Pons (tissue), 1 donor: ENCODE data around the gene ANKRD11.

Experiments used
- DNase-seq: peaks from one replicate; pipeline ENCODE4 v3.0.0-alpha.2; 2016; ENCODE audit warnings: low spot score

ANKRD11 gene

DNA sequence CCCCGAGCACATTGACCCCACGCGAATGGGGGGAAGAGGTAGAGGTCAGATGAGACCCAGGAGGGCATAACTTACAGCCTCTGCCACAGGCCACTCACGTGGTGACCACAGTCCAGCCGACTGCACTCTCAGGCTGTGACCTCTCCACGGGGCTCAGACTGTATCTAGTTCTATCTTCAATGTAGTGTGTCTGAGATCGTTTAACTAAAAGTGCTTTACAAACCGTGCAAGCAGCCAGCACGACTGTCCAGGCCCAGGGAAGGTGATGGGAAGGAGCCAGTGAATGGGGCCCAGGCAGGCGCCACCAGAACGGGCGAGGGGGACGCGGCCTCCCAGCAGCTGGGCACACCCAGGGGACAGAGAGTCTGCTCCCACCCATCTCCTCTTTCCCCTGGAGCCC is 108.6 kb downstream of the ANKRD11 start:
- DNase-seq, result no peak

DNA sequence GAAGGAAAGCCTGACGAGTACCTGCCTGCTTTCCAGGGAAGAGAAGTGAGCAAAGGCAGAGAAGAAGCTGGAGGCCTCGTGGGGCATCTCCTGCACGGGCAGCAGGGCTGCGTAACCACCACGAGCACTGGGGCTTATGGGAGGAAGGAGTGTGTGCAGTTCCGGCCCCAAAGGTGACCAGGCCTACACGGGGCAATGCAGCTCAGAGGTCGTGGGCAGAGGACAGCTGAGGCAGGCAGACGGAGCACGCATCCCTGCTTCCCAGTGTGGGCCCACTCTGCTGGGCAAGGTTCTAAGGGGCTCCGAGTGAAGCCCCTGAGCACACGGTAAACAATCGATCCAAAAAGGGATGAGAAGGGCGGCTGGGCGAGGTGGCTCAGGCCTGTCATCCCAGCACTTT is 109.7 kb downstream of the ANKRD11 start:
- DNase-seq, result no peak

DNA sequence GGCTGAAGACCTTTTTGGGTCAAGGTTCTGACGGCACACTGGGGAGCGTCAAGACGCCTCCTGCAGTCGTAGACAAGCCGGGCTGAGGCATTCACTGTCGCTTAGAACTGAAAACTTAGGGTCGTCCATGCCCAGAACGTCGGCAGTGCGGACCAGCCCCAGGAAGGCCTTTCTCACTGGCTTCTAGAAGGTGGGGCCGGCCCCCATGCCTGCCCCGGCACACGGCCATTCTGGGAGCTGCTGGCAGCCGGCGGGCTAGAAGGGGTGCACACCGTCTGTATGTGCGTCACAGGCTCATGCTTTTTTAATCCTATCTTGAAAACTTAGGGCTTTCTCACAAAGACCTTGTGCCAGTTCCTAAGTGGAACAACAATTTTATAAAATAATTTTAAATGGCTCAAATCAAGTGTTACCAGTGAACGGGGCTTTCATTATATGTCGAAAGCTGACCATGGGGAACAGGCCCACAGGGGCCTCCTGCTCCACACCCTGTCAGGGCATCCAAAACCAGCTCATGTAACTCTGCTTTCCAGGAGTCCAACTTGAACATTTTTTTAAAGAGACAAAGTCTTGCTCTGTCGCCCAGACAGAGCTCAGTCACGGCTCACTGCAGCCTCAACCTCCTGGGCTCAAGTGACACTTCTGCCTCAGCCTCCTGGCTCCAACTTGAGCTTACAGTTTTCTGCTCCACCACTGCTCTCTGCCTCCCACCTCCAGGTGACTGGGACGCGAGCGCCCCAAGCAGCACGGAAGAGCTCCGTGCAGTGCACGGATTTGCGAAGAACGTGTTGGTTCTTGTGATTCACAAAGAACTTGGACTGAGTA is 111.2 kb downstream of the ANKRD11 start:
- DNase-seq, result no peak

DNA sequence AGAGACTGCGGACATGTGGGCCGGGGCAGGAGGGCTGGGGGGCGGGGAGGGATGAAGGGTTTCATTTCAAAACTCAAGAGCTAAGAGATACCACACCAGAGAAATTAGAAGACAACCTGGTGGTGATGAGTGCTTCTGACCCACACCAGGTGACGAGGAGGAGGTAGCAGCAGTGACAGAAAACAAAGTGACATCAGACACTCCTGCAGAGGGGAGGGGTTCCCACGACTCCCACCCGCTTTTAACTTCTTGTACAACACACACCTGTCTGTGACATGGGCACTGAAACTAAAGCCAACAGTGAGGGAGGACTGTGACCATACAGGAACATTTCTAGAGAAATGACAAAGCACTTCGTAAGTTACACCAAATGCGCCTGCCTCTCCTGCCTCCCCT is 112.9 kb downstream of the ANKRD11 start:
- DNase-seq, result no peak

DNA sequence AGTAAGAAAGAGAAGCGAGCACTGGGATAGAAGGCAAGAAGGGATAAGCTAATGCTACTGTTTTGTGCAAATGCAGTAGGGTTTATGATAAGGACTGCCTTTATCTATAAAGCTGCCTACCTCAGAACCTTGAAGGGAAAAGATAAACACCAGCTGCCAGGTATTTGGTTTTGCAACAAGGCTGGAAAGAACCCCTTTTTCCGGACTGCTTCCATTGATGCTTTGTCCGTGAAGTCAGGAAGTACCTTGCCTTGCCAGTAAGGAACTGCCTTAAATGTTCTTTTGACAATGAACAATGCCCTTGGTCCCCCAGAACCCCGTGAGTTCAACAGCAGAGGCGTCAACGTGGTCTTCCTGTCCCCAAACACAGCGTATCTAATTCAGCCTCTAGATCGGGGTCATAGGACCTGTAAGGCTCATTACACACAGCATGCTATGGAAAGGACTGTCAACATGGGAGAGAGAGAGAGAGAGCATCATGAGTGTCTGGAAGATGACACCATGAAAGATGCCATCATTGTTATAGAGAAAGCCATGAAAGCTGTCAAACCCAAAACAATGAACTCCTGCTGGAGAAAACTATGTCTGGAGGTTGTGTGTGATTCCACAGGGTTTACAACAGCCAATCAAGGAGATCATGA is 113.4 kb downstream of the ANKRD11 start:
- DNase-seq, result no peak

DNA sequence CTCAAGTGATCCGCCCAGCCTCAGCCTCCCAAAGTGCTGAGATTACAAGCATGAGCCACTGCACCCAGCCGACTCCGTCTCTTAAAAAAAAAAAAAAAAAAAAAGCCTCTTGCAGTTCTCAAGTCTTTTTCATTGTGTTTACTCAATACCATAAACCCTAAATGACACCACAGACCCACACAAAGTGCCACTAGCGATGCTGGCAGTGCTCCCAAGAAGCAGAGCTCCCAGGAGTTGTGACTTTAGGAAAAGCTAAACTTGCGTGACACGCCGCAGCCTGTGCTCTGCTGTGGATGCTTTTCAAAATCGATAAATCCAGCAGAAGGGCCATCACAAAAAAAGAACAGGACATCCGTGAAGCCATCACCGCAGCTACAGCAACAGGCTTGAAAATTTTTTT is 114.7 kb downstream of the ANKRD11 start:
- DNase-seq, result no peak

DNA sequence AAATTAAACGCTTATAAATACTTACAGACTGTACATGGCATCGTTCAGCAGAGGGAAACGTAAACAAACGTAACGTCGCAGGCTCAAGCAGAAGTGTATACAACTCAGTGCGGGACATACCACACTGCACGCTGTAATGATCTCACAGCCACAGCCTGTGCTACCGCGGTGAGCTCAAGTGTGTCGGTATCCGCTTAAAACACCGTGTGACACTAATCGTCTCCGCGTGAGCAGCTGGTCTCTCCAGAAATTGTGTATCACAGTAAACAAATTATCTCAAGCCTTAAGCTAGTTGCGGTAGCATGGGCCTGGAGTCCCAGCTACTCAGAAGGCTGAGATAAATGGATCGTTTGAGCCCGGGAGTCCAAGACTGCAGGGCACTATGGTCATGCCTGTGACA is 115.3 kb downstream of the ANKRD11 start:
- no peak for DNase-seq

DNA sequence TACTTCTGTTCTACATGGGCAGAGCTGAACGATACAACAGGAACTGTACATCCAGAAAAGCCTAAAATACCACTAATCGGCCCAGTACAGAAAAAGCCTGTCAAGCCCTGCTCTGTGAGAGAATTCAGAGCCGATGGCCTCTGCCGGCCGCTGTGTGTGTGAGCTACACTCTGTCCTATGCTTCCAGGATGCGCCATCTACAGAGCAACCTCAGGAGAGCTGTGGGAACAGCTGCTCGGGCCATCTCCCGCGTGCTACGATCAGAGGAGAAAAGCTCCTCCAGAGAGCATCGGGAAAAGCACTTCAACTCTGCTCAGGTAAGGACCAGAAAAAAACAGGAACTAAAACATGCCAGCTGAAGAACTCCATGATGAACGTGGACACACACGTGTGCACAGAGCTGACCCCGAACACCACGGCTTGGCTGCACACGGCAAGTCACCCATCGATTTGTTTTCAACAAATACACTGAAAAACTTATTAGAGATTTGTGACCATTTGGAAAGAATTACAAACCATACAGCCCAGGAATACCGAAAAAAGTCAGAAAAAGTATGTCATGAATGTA is 115.9 kb downstream of the ANKRD11 start:
- peak; percentile 85 for DNase-seq

DNA sequence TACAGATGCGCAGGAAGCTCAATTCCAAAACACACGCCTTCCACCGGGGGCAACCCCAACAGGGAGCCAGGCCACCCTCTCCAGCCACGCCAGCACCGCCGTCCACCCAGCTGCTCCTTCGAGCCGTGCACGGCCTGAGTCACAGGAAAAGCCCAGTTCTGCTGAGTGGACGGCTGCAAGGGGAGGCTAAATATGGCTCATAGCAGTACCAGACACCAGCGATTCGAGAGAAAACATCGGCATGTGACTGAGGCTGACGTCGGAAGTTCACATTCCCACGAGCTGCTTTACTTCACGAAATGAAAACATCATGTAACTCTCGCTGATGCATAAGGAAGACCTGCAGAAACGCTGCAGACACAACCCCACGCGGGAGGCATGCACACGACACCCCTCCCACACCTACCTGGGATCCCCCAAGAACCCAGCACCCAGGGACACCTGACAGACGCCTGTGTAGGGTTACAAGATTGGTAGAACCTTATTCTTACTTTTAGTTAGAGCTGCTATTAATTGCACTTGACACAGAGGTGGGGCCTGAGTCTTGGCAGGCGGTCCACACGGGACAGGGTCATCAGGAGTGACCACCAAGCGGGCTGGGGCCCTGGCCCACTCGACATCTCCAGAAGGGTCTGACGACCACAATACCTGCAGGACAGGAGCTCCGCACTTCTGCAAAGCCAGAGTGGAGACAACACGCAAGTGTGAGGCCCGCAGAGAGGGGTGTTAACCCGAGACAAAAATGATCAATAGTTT is 116.8 kb downstream of the ANKRD11 start:
- DNase-seq, result peak; percentile 77

DNA sequence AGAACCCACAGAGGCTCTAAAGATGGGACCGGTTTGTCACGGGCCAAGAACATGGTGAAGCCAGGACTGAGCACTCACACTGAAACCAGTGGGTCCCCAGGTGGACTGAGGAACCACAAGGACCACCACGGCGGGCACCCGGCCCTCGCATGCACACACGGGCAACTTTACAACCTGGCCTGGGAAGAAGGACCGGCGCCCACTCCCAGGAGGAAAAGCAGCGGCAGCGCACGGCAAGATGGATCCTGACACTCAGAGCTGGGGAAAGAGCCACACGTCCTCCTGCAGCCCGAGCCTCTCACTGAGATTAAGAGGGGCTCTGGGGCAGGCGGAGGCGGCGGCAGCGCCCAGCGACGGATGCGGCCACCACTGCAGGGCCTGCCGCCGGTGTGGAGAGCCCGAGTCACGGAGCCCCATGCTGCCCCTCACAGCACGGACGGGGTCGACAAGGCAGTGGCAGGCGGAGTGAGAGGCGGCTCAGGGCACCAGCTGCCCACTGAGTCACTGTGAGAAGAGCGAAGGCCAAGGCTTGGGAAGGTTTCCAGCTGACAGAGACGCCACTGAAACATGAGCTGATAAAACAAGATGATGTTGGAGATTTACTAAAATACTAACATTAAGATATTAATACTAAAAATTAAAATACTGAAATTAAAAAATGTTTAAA is 118.3 kb downstream of the ANKRD11 start:
- DNase-seq, result no peak

DNA sequence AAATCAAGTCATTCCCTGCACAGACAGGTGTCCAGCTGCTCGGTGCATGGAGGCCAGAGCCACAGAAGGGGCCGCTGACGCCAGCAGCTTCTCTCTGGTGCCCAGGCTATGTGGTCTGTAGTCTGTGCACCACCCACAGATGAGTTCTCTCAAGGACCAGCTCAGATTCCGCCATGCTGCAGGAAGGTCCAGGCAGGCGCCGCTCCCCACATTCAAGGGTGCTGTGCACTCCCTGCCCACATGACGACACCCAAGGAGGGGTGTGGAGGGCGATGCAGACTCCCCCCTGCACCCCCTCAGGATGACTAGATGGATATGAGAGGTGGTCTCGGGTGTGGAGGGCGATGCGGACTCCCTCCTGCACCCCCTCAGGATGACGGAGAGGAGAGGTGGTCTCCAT is 119.0 kb downstream of the ANKRD11 start:
- no peak for DNase-seq

DNA sequence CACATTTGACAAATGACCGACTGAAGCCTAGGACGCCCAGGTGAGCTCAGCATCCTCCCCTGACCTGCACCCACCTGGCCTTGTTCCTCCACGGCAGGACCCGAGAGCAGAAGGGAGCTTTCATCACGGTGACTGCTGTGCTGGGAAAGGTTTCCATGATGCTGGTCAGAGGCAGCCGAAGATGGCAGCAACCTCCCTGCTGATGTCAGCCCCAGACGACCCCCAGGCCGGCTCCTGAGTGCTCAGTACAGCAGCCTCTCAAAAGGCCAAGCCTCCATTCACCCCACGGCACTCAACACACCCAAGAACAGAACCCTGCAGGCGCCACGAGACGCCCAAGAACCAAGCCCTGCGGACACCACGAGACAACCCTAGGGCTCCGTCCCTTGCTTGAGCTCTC is 119.8 kb downstream of the ANKRD11 start:
- no peak for DNase-seq

DNA sequence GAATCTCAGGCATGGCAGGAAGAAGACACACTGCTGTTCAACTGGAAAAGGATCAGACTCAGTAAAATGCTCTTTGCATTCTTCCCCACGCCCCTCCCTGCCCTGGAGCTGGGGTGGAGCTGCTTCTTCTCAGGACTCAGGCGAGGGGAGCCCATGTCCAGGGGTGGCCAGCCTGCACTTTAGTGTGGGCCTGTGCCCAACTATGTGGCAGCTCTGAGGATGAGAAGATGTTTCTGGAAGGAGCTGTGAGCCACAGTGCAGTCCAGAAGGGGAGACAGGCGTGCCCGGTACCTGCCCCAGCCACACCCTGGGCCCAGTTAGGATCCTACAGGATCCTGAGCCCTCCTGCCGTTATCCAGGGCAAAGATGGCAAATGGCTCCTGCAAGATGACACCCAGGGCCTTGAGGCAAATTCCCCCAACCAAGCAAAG is 120.3 kb downstream of the ANKRD11 start:
- DNase-seq, result no peak

DNA sequence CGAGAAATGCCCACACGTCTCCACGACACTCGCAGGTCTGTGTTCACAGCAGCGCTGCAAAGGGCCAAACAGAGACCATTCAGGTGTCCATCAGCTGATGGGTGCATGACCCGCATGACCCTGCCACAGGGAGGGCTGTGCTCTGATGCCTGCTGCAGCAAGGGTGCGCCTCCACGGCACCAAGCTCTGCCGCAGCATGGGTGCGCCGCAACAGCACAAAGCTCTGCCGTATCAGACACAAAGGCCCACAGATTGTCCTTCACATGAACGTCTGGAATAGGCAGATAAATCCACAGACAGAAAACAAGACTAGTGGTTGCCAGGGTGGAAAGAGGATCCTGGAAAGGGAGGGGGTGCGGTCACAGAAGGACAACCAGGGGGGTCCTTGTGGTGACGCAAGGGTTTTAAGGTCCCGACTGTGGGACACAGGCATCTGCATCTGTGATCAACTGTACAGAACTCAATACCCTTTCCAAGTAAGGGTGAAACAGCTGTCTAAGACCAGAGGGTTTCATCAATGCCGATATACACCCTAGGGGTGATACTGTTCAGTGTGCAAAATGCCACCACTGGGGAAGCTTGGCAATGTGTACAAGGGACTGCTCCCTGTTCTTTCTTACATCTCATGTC is 121.0 kb downstream of the ANKRD11 start:
- DNase-seq, result peak; percentile 57

DNA sequence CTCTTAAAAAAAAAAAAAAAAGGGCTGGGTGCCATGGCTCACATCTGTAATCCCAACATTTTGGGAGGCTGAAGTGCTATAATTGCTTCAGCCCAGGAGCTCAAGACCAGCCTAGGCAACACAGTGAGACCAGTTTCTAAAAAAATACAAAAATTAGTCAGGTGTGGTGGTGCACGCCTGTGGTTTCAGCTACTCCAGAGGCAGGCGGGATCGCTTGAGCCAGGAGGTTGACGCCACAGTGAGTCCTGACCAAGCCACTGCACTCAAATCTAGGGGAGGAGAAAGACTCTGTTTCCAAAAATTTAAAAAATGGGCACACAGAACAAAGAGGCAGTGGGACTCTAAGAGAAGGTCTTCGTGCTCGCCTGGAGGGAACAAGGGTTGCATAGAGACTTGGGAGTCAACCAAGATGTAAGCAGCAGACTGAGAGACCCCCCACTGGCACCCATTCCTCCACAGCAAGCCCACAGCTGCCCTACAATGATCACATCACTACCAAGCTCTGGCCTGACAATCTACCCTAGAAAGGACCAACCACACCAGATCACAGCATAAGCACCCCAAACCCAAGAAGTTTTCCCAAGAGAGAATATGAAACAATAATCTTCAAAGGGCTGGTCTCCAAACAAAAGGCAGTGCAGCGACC is 121.6 kb downstream of the ANKRD11 start:
- DNase-seq, result no peak

DNA sequence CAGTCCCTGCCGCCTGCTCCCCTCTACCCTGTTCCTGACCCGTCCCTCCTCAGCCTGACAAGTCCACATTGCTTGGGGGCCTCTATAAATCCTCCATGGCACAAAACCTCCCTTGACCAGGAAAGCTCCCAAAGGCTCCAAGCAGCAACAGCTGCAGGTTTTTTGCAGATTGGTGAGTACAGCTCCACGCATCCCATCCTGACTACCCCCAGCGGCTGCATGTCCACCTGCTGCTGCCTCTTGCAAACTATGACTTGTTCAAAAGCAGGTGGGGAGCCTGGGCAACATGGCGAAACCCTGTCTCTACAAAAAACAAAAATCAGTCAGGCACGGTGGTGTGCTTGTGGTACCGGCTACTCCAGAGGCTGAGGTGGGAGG is 122.8 kb downstream of the ANKRD11 start:
- DNase-seq, result no peak

DNA sequence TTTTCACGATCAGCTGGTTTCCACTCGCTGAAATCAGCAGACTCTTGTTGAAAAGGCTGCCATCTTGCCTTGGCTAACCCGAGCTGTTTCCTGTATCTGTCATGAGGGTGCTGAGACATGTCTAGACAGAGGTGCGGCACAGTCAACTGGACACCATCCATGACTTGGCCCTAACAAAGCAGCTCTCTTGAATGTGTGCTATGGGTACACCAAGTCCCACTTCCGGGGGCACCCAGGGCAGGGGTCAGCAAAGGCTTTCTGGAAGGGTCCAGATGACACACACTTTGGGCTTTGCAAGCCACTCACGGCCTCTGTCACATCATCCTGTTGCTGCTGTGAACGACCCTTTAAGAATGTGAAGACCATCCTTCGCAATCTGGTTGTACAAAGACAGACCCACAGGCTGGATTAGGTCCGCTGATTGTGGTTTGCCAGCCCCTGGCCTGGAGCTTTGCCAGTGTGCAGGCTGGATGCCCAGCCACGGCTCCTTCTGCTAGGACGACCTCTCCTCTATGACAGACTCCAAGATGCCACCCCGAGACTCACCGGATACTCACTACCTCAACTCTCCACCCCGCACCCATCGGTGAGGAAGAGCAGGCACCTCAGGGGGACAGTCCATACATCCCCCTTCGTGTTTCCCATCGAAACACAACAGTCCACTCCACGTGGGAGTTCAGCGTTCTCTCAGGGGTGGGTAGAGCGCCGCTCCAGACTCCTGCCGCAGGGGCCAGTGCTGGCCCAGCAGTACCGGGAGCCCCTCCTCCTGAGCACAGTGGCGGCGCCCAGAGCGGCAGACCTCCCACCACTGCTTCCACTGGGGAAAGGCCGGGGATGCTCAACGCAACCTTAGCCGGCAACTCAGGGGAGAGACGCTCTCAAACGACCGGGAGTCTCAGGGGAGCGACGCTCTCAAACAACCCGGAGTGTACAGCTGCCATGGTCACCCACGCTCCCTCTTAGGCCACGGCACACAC is 123.5 kb downstream of the ANKRD11 start:
- no peak for DNase-seq

DNA sequence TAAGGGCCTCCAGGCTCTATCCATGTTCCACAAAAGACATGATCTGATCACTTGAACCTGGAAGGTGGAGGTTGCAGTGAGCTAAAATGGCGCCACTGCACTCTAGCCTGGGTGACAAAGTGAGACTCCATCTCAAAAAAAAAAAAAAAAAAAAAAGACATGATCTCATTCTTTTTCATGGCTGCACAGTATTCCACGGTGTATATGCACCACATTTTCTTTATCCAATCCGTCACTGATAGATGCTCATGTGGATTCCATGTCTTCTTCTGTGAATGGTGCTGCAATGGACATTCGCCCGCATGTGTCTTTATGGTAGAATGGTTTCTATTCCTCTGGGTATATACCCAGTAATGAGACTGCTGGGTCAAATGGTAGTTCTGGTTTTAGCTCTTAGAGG is 124.4 kb downstream of the ANKRD11 start:
- no peak for DNase-seq

DNA sequence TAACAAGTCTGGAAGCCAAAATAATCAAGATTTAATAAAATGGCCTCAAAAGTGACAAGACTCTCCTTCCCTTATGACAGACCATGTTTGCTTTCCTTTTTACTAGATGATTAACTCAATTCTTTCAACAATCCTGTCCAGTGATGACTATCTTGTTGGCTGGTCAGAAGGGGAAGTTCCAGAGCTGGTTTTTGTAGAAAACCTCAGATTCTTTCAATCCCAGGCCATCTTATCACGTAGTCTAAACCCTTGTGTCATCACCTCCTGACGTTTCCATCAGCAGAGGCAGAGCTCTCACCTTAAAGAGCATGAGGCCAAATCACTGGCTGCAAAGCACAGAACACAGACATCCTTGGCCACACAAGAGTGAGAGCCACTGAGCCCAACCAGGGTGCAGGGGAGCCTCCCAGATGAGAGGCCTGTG is 125.3 kb downstream of the ANKRD11 start:
- DNase-seq, result no peak

DNA sequence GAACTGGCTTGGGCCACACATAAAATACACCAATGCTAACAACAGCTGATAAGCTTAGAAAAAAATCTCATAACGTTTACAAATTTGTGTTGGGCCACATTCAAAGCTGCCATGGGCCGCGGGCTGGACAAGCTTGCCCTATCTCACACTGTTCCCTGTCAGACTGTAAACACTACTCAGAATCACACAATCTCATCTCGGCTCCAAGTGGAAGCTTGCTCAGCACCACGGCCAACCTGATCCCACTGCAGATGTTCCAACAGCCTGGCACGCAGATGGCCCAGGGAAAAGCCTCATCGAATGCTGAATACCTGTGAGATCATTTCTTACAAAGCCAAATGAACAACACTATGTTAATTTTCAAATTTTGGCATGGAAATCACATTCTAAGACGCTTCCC is 125.8 kb downstream of the ANKRD11 start:
- DNase-seq, result no peak
